GM12878 (cell line): ENCODE results near the gene TOPBP1. TPM values are rescaled to one million over a fixed set of nuclear protein-coding genes. Genes with fewer than 3 reads are reported as not detected.

ENCODE experiments used
- ATAC-seq: fragments of 200-7000 bp; cut with Tn5 transposase; 3 replicates; pipeline ENCODE4 v1.9.1; 2020; ENCODE audit warnings: mild to moderate bottlenecking, moderate library complexity
- BruUV-seq: library from RNA; stranded (reverse); fragments of 400-500 nt; replicated peaks from 2 replicates; lab custom pipeline; 2021; lab: Mats Ljungman, UMichigan
- CTCF ChIA-PET: fragments of 300-600 bp; sonication (Branson Sonifier 250); formaldehyde crosslinking; extraction: SDS; loops from one replicate; lab custom pipeline; 2021; ENCODE audit warnings: inconsistent platforms; lab: Yijun Ruan, JAX
- POLR2A ChIA-PET: fragments of 350-600 bp; formaldehyde crosslinking; extraction: SDS; loops from one replicate; lab custom pipeline; 2021; ENCODE audit warnings: inconsistent platforms; lab: Charles Lee
- RAD21 ChIA-PET: fragments of 300-600 bp; sonication (Branson Sonifier 250); formaldehyde crosslinking; loops from one replicate; lab custom pipeline; 2023; ENCODE audit warnings: antibody characterized with exemption; ENCODE audit not compliant: unreplicated experiment; lab: Charles Lee
- SMC1A ChIA-PET: fragments of 300-600 bp; sonication (Branson Sonifier 250); formaldehyde crosslinking; loops from one replicate; lab custom pipeline; 2023; ENCODE audit not compliant: unreplicated experiment, uncharacterized antibody; lab: Charles Lee
- DNase-seq: peaks from one replicate; pipeline ENCODE4 v3.0.0-alpha.2; 2011; ENCODE audit warnings: low read depth, low spot score
- FAIRE-seq: peaks from 3 replicates; lab custom pipeline; 2011; peaks lifted over from hg19 to GRCh38; lab: Jason Lieb, UNC
- H2AFZ ChIP-seq: 2 replicates; pipeline ENCODE4 v1.6.0; 2011; ENCODE audit warnings: low read depth, low read length, control low read depth; ENCODE audit not compliant: control insufficient read depth
- H3K27ac ChIP-seq: 2 replicates; pipeline ENCODE4 v1.5.1; 2011; ENCODE audit warnings: control low read depth; ENCODE audit not compliant: control insufficient read depth, insufficient read depth
- H3K27me3 ChIP-seq, 2 experiments: replicated peaks in 1 of 2; 2 replicates each; pipeline versions ENCODE4 v1.6.0 to v1.6.1; 2011; ENCODE audit warnings: low read length in 1 of 2; ENCODE audit not compliant: control insufficient read depth in 2 of 2, insufficient read depth in 2 of 2
- H3K36me3 ChIP-seq, 2 experiments: 2 replicates each; pipeline ENCODE4 v1.5.1; 2011; ENCODE audit warnings: low read length in 1 of 2; ENCODE audit not compliant: control insufficient read depth in 2 of 2, insufficient read depth in 2 of 2
- H3K4me1 ChIP-seq: 2 replicates; pipeline ENCODE4 v1.6.1; 2011; ENCODE audit warnings: mild to moderate bottlenecking, low read length, moderate library complexity, mixed read lengths; ENCODE audit not compliant: control insufficient read depth, insufficient read depth
- H3K4me2 ChIP-seq: 2 replicates; pipeline ENCODE4 v1.6.0; 2011; ENCODE audit warnings: control low read depth; ENCODE audit not compliant: control insufficient read depth, insufficient read depth
- H3K4me3 ChIP-seq: fragments of 200-600 bp; sonication (generic); 2 replicates; pipeline ENCODE4 v1.5.1; 2016
- H3K79me2 ChIP-seq: 2 replicates; pipeline ENCODE4 v1.6.0; 2011; ENCODE audit warnings: low read length; ENCODE audit not compliant: control insufficient read depth, insufficient read depth
- H3K9ac ChIP-seq: 2 replicates; pipeline ENCODE4 v1.8.0; 2011; ENCODE audit warnings: low read length, control low read depth, mixed read lengths; ENCODE audit not compliant: control insufficient read depth, insufficient read depth
- H3K9me3 ChIP-seq: replicated peaks from 3 replicates; pipeline ENCODE4 v1.5.1; 2011; ENCODE audit warnings: mild to moderate bottlenecking, low read length; ENCODE audit not compliant: control insufficient read depth, insufficient read depth
- H4K20me1 ChIP-seq: 2 replicates; pipeline ENCODE4 v1.6.0; 2011; ENCODE audit not compliant: control insufficient read depth, insufficient read depth
- BCL3 ChIP-seq: IDR thresholded peaks from 2 replicates; pipeline ENCODE4 v1.6.1; 2011; ENCODE audit warnings: borderline replicate concordance, low read depth, mild to moderate bottlenecking, moderate library complexity, low read length; ENCODE audit not compliant: insufficient read depth, poor library complexity, severe bottlenecking
- CBX3 ChIP-seq: fragments of 200-600 bp; sonication (generic); IDR thresholded peaks from 2 replicates; pipeline ENCODE4 v1.6.1; 2016; ENCODE audit warnings: low read depth, borderline replicate concordance
- MEF2A ChIP-seq: IDR thresholded peaks from 2 replicates; pipeline ENCODE4 v1.6.1; 2011; ENCODE audit warnings: low read depth, mild to moderate bottlenecking, low read length, moderate library complexity; ENCODE audit not compliant: insufficient read depth
- SUZ12 ChIP-seq: fragments of 200-600 bp; sonication (generic); IDR thresholded peaks from one replicate; pipeline ENCODE4 v1.6.1; 2018; ENCODE audit warnings: antibody characterized with exemption, mild to moderate bottlenecking; ENCODE audit not compliant: unreplicated experiment
- in situ Hi-C: fragments of 300-500 bp; cut with MboI; formaldehyde crosslinking; loops from 9 replicates; pipeline ENCODE4 v1.14.3; 2018; ENCODE audit warnings: mixed read lengths
- intact Hi-C: fragments of 100-400 bp; cut with micrococcal nuclease; formaldehyde crosslinking; loops from one replicate; pipeline ENCODE4 v1.14.2; 2022; ENCODE audit not compliant: unreplicated experiment
- polyA plus RNA-seq, 11 experiments: library from polyadenylated mRNA; depleted of rRNA in 4 of 11; unstranded in 6 of 11; stranded (reverse) in 5 of 11; fragments of >200 nt; fragmentation: Nextera tagmentation in 4 of 11; fragmentation: Illumina TruSeq in 1 of 11; extraction: Ambion mirVana in 4 of 11; extraction: Trizol in 1 of 11; gene quantifications; 1 replicate in 1 of 11; 2 replicates in 10 of 11; pipeline versions ENCODE4 v1.2.1 to v1.2.3, GENCODE V29; 2011 to 2016; ENCODE audit warnings: inconsistent platforms in 2 of 11, missing spikeins in 2 of 11, low read depth in 1 of 11
- total RNA-seq, 4 experiments: library from RNA; depleted of rRNA in 3 of 4; stranded (reverse); fragments of >200 nt in 3 of 4; fragmentation: Illumina TruSeq in 1 of 4; extraction: Trizol in 1 of 4; gene quantifications; 2 replicates each; pipeline versions ENCODE4 v1.2.1 to v1.2.3, GENCODE V29; 2013 to 2021

The TOPBP1 gene
- total and polyA plus RNA-seq, 10 of the 15 experiments (the other 5 are each of a cell fraction or from before 2014, with no cell fraction given): 18.3 to 99.3 (median 61.5) TPM

GRCh38 chr3:133627789-133628188, 34.0 kb downstream of the TOPBP1 start:
- Histone ChIP-seq H2AFZ (no peak overlapping the region), H4K20me1 (no peaks in the 10 kb centered on the region), H3K27ac (no peak overlapping the region), H3K36me3 (peaks cover 4 to 24% of the 10 kb centered on the region in 2 experiments), H3K9ac (no peak overlapping the region), H3K79me2 (no peaks in the 10 kb centered on the region), H3K4me1 (no peaks in the 10 kb centered on the region), H3K27me3 (no peaks in the 10 kb centered on the region), H3K4me2 (no peak overlapping the region), H3K4me3 (no peak overlapping the region), H3K9me3 (no peaks in the 10 kb centered on the region)
- RAD21 ChIA-PET: interaction anchor here (0.9 kb wide), 1 partner anchor 179 kb away, joined by 3 read pairs; no protein-coding TSS in a partner anchor
- SMC1A ChIA-PET: no interaction called here
- POLR2A ChIA-PET: no interaction called here
- TF ChIP-seq CBX3: no peak
- no peak for TF ChIP-seq BCL3
- TF ChIP-seq SUZ12: no peak
- no peak for TF ChIP-seq MEF2A
- ATAC-seq: no peak
- no peak for DNase-seq
- intact Hi-C loops: no loop called here
- no peak for FAIRE-seq
- in situ Hi-C loops: no loop called here
- CTCF ChIA-PET: interaction anchor here (1.0 to 1.6 kb wide), 4 partner anchors 11 to 172 kb away, joined by 3 to 4 read pairs (median 3); no protein-coding TSS in a partner anchor
- no TSS peak for BruUV-seq
